Parathyroid adenoma (tissue), 2 donors: ENCODE data around the gene CCL26.
"Not testable (repeated sequence)": the region's sequence is repeated elsewhere in the genome, so short reads cannot be mapped to it uniquely, and the experiment has no call there.

ENCODE experiments used
- H2AFZ ChIP-seq: fragments of 300-600 bp; sonication (generic); one replicate; pipeline ENCODE4 v1.7.0; 2017; ENCODE audit warnings: antibody characterized with exemption, mild to moderate bottlenecking
- H3K27ac ChIP-seq: fragments of 300-600 bp; sonication (generic); one replicate; pipeline ENCODE4 v1.7.0; 2017
- H3K27me3 ChIP-seq: fragments of 300-600 bp; sonication (generic); one replicate; pipeline ENCODE4 v1.7.0; 2017; ENCODE audit warnings: low read length; ENCODE audit not compliant: control insufficient read depth, insufficient read depth
- H3K36me3 ChIP-seq: fragments of 300-600 bp; sonication (generic); one replicate; pipeline ENCODE4 v1.7.0; 2017; ENCODE audit warnings: low read length; ENCODE audit not compliant: control insufficient read depth, insufficient read depth
- H3K4me1 ChIP-seq: fragments of 300-600 bp; sonication (generic); one replicate; pipeline ENCODE4 v1.7.0; 2017; ENCODE audit warnings: control low read depth
- H3K4me2 ChIP-seq: fragments of 300-600 bp; sonication (generic); one replicate; pipeline ENCODE4 v1.7.0; 2017; ENCODE audit warnings: low read length
- H3K4me3 ChIP-seq: fragments of 300-600 bp; sonication (generic); one replicate; pipeline ENCODE4 v1.7.0; 2017; ENCODE audit warnings: low read depth, low read length
- H3K79me2 ChIP-seq: fragments of 300-600 bp; sonication (generic); one replicate; pipeline ENCODE4 v1.7.0; 2017; ENCODE audit warnings: control low read depth
- H3K9ac ChIP-seq: fragments of 300-600 bp; sonication (generic); one replicate; pipeline ENCODE4 v1.7.0; 2017; ENCODE audit warnings: mild to moderate bottlenecking
- H3K9me3 ChIP-seq: fragments of 300-600 bp; sonication (generic); one replicate; pipeline ENCODE4 v1.7.0; 2017; ENCODE audit warnings: low read length; ENCODE audit not compliant: control insufficient read depth
- TF ChIP-seq, protein P1 (sequence below): fragments of 300-600 bp; sonication (generic); IDR thresholded peaks from one replicate; pipeline ENCODE4 v1.7.0; 2017; ENCODE audit warnings: antibody characterized with exemption, mild to moderate bottlenecking
- donor health status: primary hyperparathyroidism.

The CCL26 gene

DNA sequence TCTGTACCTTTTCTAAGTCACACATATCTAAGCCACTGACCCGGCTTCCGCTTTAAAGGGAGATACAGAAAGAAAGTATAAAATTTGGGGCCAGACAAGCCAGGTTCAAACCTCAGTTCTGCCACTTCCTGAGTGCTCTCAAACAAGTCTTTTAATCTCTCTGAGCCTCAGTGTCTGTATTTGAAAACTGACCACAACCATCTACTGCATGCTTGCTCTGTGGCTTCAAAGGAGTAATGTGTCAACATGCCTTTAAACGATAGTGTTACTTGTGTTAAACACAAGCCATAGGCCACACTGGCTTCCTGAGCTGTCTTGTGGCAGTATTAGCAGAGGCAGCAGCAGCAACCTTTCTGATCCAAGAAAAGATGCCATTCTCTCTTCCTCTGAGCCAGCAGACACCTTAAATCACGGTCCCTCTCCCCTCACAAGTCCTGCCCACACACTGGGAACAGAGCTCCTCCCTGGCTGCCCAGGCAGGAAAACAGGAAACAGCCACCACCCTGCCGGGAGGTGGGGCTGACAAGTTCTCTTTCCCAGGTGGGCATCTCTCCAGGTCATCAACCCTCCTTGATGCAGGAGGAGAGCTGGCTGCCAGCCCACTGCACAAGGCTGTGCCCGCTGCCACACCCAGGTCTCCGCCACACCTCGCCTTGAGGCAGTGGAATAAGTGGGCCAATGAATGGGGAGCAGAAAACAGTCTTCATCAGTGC, 44.0 kb downstream of the CCL26 start:
- H3K36me3 ChIP-seq, result no peaks in the 10 kb centered on the region
- no peak overlapping the region for H3K4me3 ChIP-seq
- no peak overlapping the region for H3K9ac ChIP-seq
- peaks cover 6% of the 10 kb centered on the region for H3K4me1 ChIP-seq
- peak overlapping the region; percentile 32 for H3K27ac ChIP-seq
- TF ChIP-seq, protein P1, sequence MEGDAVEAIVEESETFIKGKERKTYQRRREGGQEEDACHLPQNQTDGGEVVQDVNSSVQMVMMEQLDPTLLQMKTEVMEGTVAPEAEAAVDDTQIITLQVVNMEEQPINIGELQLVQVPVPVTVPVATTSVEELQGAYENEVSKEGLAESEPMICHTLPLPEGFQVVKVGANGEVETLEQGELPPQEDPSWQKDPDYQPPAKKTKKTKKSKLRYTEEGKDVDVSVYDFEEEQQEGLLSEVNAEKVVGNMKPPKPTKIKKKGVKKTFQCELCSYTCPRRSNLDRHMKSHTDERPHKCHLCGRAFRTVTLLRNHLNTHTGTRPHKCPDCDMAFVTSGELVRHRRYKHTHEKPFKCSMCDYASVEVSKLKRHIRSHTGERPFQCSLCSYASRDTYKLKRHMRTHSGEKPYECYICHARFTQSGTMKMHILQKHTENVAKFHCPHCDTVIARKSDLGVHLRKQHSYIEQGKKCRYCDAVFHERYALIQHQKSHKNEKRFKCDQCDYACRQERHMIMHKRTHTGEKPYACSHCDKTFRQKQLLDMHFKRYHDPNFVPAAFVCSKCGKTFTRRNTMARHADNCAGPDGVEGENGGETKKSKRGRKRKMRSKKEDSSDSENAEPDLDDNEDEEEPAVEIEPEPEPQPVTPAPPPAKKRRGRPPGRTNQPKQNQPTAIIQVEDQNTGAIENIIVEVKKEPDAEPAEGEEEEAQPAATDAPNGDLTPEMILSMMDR, result no peak
- H3K79me2 ChIP-seq, result no peaks in the 10 kb centered on the region
- H3K4me2 ChIP-seq, result no peak overlapping the region
- H2AFZ ChIP-seq, result peak overlapping the region; percentile 36
- no peaks in the 10 kb centered on the region for H3K27me3 ChIP-seq
- H3K9me3 ChIP-seq, result no peaks in the 10 kb centered on the region

GRCh38 chr7:75727351-75727750, 44.7 kb downstream of the CCL26 start:
- not testable (repeated sequence) for H2AFZ ChIP-seq, H3K36me3 ChIP-seq, H3K79me2 ChIP-seq, H3K4me1 ChIP-seq, H3K9me3 ChIP-seq, H3K9ac ChIP-seq, H3K4me2 ChIP-seq, H3K27me3 ChIP-seq, H3K4me3 ChIP-seq, H3K27ac ChIP-seq

DNA sequence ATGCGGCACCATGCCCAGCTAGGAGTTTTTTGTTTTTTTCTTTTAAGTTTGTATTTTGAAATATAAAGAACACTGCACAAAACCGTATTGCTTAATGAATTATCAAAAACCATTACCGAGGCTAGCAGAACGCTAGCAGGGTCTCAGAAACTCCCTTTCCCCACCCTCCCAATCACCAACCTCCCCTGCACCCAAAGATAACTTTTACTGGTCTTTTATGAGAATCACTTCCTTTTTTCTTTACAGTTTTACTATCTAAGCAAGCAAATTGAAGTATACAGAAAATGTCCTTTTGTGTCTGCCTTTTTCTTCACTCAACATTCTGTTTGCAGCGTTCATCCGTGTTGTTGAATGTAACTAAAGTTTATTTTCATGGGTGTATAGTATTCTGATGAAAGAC, 46.7 kb downstream of the CCL26 start:
- Histone ChIP-seq H3K27me3 (no peaks in the 10 kb centered on the region), H2AFZ (no peak overlapping the region), H3K79me2 (no peaks in the 10 kb centered on the region), H3K9me3 (no peaks in the 10 kb centered on the region), H3K36me3 (no peaks in the 10 kb centered on the region), H3K4me2 (no peak overlapping the region), H3K27ac (no peak overlapping the region), H3K4me3 (no peak overlapping the region), H3K9ac (no peak overlapping the region), H3K4me1 (peaks cover 6% of the 10 kb centered on the region)
- TF ChIP-seq, protein P1, result no peak

- Histone ChIP-seq H3K27ac (no peak overlapping the region), H3K9ac (no peak overlapping the region), H2AFZ (no peak overlapping the region)
Observed at GRCh38 chr7:75723444-75723843, 48.6 kb downstream of the CCL26 start.

DNA sequence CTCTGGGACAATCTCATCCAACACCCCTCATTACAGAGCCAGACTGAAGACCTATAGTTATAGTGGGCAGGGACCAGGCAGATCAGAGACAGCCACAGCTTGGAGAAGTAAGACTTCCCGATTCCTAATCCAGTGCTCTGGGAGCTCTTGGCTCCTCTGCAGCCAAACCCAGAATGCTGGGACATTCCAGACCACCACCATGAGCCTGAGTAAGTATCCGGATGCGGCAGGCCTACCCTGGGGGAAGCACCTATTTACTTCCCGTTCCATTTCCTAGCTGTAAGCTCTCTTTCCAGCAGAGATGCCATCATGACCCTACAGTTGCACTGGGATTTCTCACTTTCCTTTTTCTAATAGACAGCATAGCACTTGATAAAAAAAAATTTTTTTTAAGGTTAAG, 49.6 kb downstream of the CCL26 start:
- Histone ChIP-seq H3K9ac (no peak overlapping the region), H3K27ac (no peak overlapping the region)

More at GRCh38 chr7:75723444-75723843, 48.6 kb downstream of the CCL26 start:
- Histone ChIP-seq H3K27me3 (no peaks in the 10 kb centered on the region), H3K4me1 (peaks cover 6% of the 10 kb centered on the region), H3K79me2 (no peaks in the 10 kb centered on the region), H3K4me2 (no peak overlapping the region), H3K4me3 (no peak overlapping the region), H3K9me3 (no peaks in the 10 kb centered on the region), H3K36me3 (no peaks in the 10 kb centered on the region)
- TF ChIP-seq, protein P1, result no peak

GRCh38 chr7:75721922-75722321, 50.1 kb downstream of the CCL26 start:
- H3K27ac ChIP-seq, H3K9ac ChIP-seq, H3K27me3 ChIP-seq: not testable (repeated sequence)

More for the DNA sequence above, 49.6 kb downstream of the CCL26 start:
- Histone ChIP-seq H3K9me3 (no peaks in the 10 kb centered on the region), H2AFZ (no peak overlapping the region), H3K36me3 (no peaks in the 10 kb centered on the region), H3K79me2 (no peaks in the 10 kb centered on the region), H3K4me3 (no peak overlapping the region), H3K4me2 (no peak overlapping the region), H3K4me1 (no peaks in the 10 kb centered on the region), H3K27me3 (no peaks in the 10 kb centered on the region)
- TF ChIP-seq, protein P1, result no peak

More at GRCh38 chr7:75721922-75722321, 50.1 kb downstream of the CCL26 start:
- H2AFZ ChIP-seq, H3K4me2 ChIP-seq, H3K4me3 ChIP-seq, H3K9me3 ChIP-seq, H3K4me1 ChIP-seq, H3K36me3 ChIP-seq, H3K79me2 ChIP-seq: not testable (repeated sequence)
